PC-9 (cell line): ENCODE results near the gene STOX2.

Experiments
- EZH2 ChIP-seq: fragments of 200-600 bp; sonication (generic); IDR thresholded peaks from 2 replicates; pipeline ENCODE4 v1.8.0; 2017; ENCODE audit warnings: antibody characterized with exemption, low read depth
- TF ChIP-seq, protein P1 (sequence below): fragments of 200-600 bp; sonication (generic); conservative IDR thresholded peaks from 2 replicates; pipeline ENCODE4 v1.6.1; 2017; ENCODE audit warnings: mixed run types, antibody characterized with exemption, mild to moderate bottlenecking, moderate library complexity

DNA sequence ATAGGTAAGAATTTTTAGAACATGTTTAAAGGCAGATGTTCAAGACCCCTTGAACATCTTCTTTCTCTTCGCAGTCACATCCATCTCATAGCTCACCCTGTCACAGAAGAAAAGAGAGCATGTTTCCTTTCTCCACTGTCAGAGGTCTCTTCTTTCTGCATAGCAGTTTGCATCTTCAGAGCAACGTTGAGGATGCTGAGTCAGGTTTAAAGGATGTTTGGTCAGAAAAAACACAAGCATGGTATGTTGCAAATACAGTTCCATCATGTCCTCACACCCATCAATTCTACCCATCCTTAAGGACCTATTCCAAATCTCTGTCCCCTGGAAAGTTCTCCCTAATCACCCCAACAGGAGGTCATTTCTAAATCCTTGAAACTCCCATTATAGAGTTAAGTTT, 84.8 kb downstream of the STOX2 start:
- TF ChIP-seq, protein P1, sequence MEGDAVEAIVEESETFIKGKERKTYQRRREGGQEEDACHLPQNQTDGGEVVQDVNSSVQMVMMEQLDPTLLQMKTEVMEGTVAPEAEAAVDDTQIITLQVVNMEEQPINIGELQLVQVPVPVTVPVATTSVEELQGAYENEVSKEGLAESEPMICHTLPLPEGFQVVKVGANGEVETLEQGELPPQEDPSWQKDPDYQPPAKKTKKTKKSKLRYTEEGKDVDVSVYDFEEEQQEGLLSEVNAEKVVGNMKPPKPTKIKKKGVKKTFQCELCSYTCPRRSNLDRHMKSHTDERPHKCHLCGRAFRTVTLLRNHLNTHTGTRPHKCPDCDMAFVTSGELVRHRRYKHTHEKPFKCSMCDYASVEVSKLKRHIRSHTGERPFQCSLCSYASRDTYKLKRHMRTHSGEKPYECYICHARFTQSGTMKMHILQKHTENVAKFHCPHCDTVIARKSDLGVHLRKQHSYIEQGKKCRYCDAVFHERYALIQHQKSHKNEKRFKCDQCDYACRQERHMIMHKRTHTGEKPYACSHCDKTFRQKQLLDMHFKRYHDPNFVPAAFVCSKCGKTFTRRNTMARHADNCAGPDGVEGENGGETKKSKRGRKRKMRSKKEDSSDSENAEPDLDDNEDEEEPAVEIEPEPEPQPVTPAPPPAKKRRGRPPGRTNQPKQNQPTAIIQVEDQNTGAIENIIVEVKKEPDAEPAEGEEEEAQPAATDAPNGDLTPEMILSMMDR: no peak
- no peak for TF ChIP-seq EZH2
